HFFc6 (cell line): ENCODE measurements around the gene CSMD2. TPM values are rescaled to one million over a fixed set of nuclear protein-coding genes. Genes with fewer than 3 reads are reported as not detected.

ENCODE experiments used
- DNase-seq: peaks from one replicate; pipeline ENCODE4 v3.0.0-alpha.2; 2018
- H3K27ac Mint-ChIP-seq: 2 replicates; pipeline ENCODE4 v1.8.0; 2020; ENCODE audit warnings: mild to moderate bottlenecking, mixed read lengths
- H3K27me3 Mint-ChIP-seq: 2 replicates; pipeline ENCODE4 v1.8.0; 2021; ENCODE audit warnings: mild to moderate bottlenecking, moderate library complexity, mixed read lengths; ENCODE audit not compliant: insufficient read depth
- H3K36me3 Mint-ChIP-seq: 2 replicates; pipeline ENCODE4 v1.8.0; 2021; ENCODE audit warnings: low read depth, mixed read lengths
- H3K4me1 Mint-ChIP-seq: 2 replicates; pipeline ENCODE4 v1.8.0; 2020; ENCODE audit warnings: low read depth, mixed read lengths
- H3K4me3 Mint-ChIP-seq: 2 replicates; pipeline ENCODE4 v1.8.0; 2020; ENCODE audit warnings: mild to moderate bottlenecking, moderate library complexity, mixed read lengths
- H3K9me3 Mint-ChIP-seq: 2 replicates; pipeline ENCODE4 v1.8.0; 2020; ENCODE audit warnings: mild to moderate bottlenecking, mixed read lengths
- total RNA-seq, 6 experiments: library from RNA; stranded (reverse); fragmentation: NEBNext Ultra II Directional; extraction: Animal tissue kit (Norgen Biotek cat#: 25700); gene quantifications; 2 replicates in 1 of 6; 3 replicates in 5 of 6; pipeline ENCODE4 v1.2.3, GENCODE V29; 2021
- TF ChIP-seq, protein P1 (sequence below): fragments of 200-600 bp; sonication (generic); IDR thresholded peaks from 2 replicates; pipeline ENCODE4 v1.5.0; 2021; ENCODE audit warnings: antibody characterized with exemption, mild to moderate bottlenecking

The CSMD2 gene
- total RNA-seq, 6 experiments from 2014 or later, result 0.77 to 3.2 (median 1.2) TPM

GRCh38 chr1:33709174-33709782, 455.8 kb downstream of the CSMD2 start:
- H3K9me3 Mint-ChIP-seq, result peaks cover 5% of the 10 kb centered on the region
- no peak for DNase-seq
- H3K36me3 Mint-ChIP-seq, result no peaks in the 10 kb centered on the region; the same call in 1 of the 2 replicates
- no peaks in the 10 kb centered on the region; the same call in 1 of the 2 replicates for H3K4me1 Mint-ChIP-seq
- no peak overlapping the region for H3K27ac Mint-ChIP-seq
- TF ChIP-seq, protein P1, sequence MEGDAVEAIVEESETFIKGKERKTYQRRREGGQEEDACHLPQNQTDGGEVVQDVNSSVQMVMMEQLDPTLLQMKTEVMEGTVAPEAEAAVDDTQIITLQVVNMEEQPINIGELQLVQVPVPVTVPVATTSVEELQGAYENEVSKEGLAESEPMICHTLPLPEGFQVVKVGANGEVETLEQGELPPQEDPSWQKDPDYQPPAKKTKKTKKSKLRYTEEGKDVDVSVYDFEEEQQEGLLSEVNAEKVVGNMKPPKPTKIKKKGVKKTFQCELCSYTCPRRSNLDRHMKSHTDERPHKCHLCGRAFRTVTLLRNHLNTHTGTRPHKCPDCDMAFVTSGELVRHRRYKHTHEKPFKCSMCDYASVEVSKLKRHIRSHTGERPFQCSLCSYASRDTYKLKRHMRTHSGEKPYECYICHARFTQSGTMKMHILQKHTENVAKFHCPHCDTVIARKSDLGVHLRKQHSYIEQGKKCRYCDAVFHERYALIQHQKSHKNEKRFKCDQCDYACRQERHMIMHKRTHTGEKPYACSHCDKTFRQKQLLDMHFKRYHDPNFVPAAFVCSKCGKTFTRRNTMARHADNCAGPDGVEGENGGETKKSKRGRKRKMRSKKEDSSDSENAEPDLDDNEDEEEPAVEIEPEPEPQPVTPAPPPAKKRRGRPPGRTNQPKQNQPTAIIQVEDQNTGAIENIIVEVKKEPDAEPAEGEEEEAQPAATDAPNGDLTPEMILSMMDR, result no peak
- no peaks in the 10 kb centered on the region; the same call in 1 of the 2 replicates for H3K27me3 Mint-ChIP-seq
- H3K4me3 Mint-ChIP-seq, result no peak overlapping the region

DNA sequence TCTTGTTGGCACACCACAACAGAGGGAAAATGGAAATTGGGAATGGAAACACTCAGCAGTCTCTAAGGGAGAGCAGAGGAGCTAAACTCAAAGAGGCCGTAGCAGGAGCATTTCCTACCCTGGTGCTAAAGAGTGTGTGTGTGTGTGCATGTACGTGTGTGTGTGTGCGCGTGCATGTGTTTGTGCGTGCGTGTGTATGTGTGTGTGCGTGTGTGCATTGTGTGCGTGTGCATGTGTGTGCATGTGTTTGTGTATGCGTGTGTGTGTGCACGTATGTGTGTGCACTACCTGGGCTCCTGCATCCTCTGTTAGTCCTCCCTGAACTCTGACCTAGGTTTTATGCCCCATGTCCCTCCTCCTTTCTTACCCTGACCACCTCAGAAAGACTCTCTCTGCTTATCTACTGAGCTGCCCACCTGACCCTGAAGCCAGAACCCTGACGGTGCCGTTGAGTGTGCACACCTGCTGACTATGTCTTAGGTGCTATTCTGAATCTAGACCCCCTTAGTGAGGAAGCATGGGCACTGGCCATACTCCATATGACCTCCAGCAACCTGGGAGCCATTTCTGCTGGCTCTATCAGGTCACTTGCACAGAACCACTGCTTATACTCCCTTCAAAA, 458.3 kb downstream of the CSMD2 start:
- Mint-ChIP-seq H3K4me3 (no peak overlapping the region), H3K27ac (no peak overlapping the region), H3K9me3 (no peaks in the 10 kb centered on the region; the same call in 1 of the 2 replicates), H3K4me1 (no peaks in the 10 kb centered on the region; the same call in 1 of the 2 replicates), H3K27me3 (no peaks in the 10 kb centered on the region; the same call in 1 of the 2 replicates), H3K36me3 (no peaks in the 10 kb centered on the region)
- TF ChIP-seq, protein P1, result no peak
- no peak for DNase-seq

- TF ChIP-seq, protein P1, result no peak
- H3K27ac Mint-ChIP-seq, result no peak overlapping the region
- no peaks in the 10 kb centered on the region for H3K36me3 Mint-ChIP-seq
- H3K27me3 Mint-ChIP-seq, result no peaks in the 10 kb centered on the region; the same call in 1 of the 2 replicates
- H3K9me3 Mint-ChIP-seq, result peaks cover 9% of the 10 kb centered on the region; the same call in 1 of the 2 replicates
- no peak overlapping the region for H3K4me3 Mint-ChIP-seq
- no peaks in the 10 kb centered on the region for H3K4me1 Mint-ChIP-seq
- no peak for DNase-seq
These were observed 461.6 kb downstream of the CSMD2 start for GRCh38 chr1:33703464-33703863.

DNA sequence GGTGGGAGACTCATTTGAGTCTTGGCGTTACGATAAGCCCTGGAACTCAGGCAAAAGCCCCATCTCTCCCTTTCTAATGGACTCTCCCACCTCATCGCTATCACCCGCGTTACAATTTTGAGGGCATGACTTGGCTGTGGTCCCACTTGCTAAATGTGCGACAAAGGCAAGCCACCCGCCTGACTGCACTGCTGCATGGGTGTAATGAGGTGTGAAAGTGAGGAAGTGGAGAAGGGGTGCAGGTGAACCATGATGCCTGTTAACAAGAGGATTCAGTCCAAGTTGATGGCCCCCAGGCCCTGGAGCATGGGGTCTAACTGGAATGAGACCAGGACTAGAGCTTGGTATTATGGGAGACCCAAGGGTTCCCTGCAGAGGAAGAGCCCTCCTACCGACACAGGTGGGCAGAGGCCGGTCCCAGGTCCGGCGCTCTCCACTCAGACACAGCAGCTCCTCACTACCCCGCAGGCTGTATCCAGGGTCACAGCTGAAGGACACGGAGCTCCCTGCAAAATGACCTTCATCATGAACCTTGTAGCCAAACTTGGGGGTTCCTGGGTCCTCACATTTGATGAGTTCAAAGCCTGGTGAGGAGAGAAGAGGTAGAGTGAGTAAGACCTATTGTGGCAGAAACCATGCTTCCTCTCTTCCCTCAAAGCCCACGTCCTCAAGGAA, 466.5 kb downstream of the CSMD2 start:
- no peaks in the 10 kb centered on the region for H3K27me3 Mint-ChIP-seq

GRCh38 chr1:33697816-33698215, 467.2 kb downstream of the CSMD2 start:
- H3K27ac Mint-ChIP-seq, result no peak overlapping the region
- H3K4me3 Mint-ChIP-seq, result no peak overlapping the region
- H3K27me3 Mint-ChIP-seq, result no peaks in the 10 kb centered on the region
- DNase-seq, result no peak
- no peaks in the 10 kb centered on the region for H3K36me3 Mint-ChIP-seq
- H3K4me1 Mint-ChIP-seq, result no peaks in the 10 kb centered on the region
- TF ChIP-seq, protein P1, result no peak
- H3K9me3 Mint-ChIP-seq, result peaks cover 16% of the 10 kb centered on the region; the same call in 1 of the 2 replicates

More for the DNA sequence above, 466.5 kb downstream of the CSMD2 start:
- TF ChIP-seq, protein P1, result no peak
- peaks cover 16% of the 10 kb centered on the region; the same call in 1 of the 2 replicates for H3K9me3 Mint-ChIP-seq
- DNase-seq, result no peak
- H3K27ac Mint-ChIP-seq, result no peak overlapping the region
- H3K4me3 Mint-ChIP-seq, result no peak overlapping the region
- H3K4me1 Mint-ChIP-seq, result no peaks in the 10 kb centered on the region
- no peaks in the 10 kb centered on the region for H3K36me3 Mint-ChIP-seq
